Measurements from ENCODE around the gene LITAF.

GRCh38 chr16:11627822-11628457 lies 41.2 kb upstream of the LITAF start:
- TF ChIP-seq POLR2A (IDR thresholded peaks at IDR 0.05; ENCODE audit: low read length) (no peak), GATA1 (IDR thresholded peaks at IDR 0.05; ENCODE audit: low read depth, low read length) (no peak)
